ENCODE results near the gene ENDOD1. TPM values are rescaled to one million over a fixed set of nuclear protein-coding genes. Genes with fewer than 3 reads are reported as not detected.
A peak's percentile ranks its signal among the peaks of the same experiment; 100 is the strongest.

ENDOD1 gene
- total RNA-seq, 2 donors from 2014 or later: 49.6 to 79.8 TPM

DNA sequence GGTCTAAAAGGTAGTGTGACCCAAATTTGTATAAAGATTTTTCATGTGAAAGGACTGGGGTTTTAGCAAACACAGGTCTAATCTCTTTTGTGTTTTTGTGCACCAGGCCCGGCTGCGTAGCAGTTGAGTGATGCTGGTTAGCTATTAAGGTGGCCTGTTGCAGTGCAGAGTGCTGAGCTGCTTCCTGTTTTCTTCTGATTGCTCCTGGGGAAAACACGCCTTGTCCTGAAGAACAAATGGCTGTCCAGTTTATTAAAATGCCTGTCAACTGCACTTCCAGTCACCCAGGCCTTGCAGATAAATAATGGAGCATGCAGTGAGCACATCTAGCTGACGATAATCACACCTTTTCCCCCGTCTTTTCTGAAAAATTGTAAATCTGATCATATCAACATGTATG is 21.1 kb upstream of the ENDOD1 start:
- H3K36me3 ChIP-seq: no peaks in the 10 kb centered on the region
- peak overlapping the region; percentile 85 to 86 for H3K4me3 ChIP-seq
- H3K27me3 ChIP-seq (replicated peaks; ENCODE audit: insufficient read depth): no peaks in the 10 kb centered on the region
- 0% methylated on average over 5 of the region's 5 CpGs for WGBS
- intact Hi-C loops (cut with DNase I): loop anchor here (2.0 to 5.0 kb wide), 4 partner anchors 20 to 639 kb away; partner anchors contain the start of genes CWC15, ENDOD1 and KDM4D
- H3K9me3 ChIP-seq: no peaks in the 10 kb centered on the region
- peak overlapping the region; percentile 97 to 98 for H3K27ac ChIP-seq
- DNase-seq (ENCODE audit: low spot score): peak; percentile 93
- H3K4me1 ChIP-seq (replicated peaks): no peaks in the 10 kb centered on the region
- TF ChIP-seq, protein P1, sequence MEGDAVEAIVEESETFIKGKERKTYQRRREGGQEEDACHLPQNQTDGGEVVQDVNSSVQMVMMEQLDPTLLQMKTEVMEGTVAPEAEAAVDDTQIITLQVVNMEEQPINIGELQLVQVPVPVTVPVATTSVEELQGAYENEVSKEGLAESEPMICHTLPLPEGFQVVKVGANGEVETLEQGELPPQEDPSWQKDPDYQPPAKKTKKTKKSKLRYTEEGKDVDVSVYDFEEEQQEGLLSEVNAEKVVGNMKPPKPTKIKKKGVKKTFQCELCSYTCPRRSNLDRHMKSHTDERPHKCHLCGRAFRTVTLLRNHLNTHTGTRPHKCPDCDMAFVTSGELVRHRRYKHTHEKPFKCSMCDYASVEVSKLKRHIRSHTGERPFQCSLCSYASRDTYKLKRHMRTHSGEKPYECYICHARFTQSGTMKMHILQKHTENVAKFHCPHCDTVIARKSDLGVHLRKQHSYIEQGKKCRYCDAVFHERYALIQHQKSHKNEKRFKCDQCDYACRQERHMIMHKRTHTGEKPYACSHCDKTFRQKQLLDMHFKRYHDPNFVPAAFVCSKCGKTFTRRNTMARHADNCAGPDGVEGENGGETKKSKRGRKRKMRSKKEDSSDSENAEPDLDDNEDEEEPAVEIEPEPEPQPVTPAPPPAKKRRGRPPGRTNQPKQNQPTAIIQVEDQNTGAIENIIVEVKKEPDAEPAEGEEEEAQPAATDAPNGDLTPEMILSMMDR (IDR thresholded peaks at IDR 0.05): peak in 2 of 4 experiments; percentile 12 to 24
- TF ChIP-seq POLR2AphosphoS5 (IDR thresholded peaks at IDR 0.05) (peak; percentile 96), POLR2A (IDR thresholded peaks at IDR 0.05) (peak; percentile 88)

DNA sequence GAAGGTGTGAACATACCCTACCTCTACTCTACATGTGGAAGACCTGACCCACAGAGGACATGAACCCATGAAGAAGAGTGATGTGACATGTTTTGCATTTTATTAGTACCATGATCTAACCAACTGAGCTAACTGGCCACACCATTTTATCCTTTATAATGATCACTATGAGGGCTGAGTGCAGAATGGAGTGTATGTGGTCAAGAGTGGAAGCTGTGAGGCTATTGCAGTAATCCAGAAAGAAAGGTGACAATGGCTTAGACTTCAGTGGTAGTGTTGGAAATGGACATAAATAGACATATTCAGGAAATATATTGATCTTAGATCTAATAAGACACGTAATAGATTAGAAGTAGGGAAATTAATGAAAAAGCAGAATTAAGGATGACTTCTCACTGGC is 19.2 kb upstream of the ENDOD1 start:
- Histone ChIP-seq H3K4me1 (replicated peaks) (peaks cover 2% of the 10 kb centered on the region), H3K4me3 (no peak overlapping the region), H3K27ac (no peak overlapping the region), H3K27me3 (replicated peaks; ENCODE audit: insufficient read depth) (no peaks in the 10 kb centered on the region), H3K36me3 (no peaks in the 10 kb centered on the region), H3K9me3 (no peaks in the 10 kb centered on the region)
- DNase-seq (ENCODE audit: low spot score): no peak
- no peak for TF ChIP-seq POLR2AphosphoS5 (IDR thresholded peaks at IDR 0.05)
- TF ChIP-seq, protein P1 (IDR thresholded peaks at IDR 0.05): no peak
- TF ChIP-seq POLR2A (IDR thresholded peaks at IDR 0.05): no peak
- 88% methylated on average over 1 of the region's 1 CpG for WGBS
- intact Hi-C loops (cut with DNase I): loop anchor here (10.0 kb wide), 1 partner anchor 694 kb away; no protein-coding TSS in a partner anchor

DNA sequence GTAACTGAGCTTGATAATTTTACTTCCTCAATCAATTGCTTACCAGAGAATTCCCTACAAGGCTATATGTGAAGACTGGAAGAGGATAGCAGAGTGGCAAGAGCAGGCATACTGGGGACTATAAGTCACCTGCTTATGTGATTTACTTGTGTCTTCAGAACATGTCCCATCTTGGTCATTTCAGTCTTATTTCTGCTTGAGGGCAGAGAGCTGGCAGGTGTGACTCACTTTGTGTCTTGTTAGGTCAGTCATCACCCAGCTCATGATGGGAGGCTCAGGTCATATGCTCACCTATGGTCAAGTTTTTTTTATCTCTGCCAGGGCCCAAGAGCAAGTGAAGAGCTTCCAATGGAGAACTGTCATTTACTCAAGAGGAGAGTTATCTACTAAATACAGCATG is 16.7 kb upstream of the ENDOD1 start:
- TF ChIP-seq, protein P1 (IDR thresholded peaks at IDR 0.05): no peak
- TF ChIP-seq POLR2AphosphoS5 (IDR thresholded peaks at IDR 0.05) (no peak), POLR2A (IDR thresholded peaks at IDR 0.05) (no peak)
- H3K9me3 ChIP-seq: no peaks in the 10 kb centered on the region
- no peak overlapping the region for H3K4me3 ChIP-seq
- no peaks in the 10 kb centered on the region for H3K27me3 ChIP-seq (replicated peaks; ENCODE audit: insufficient read depth)
- H3K36me3 ChIP-seq: no peaks in the 10 kb centered on the region
- intact Hi-C loops (cut with DNase I): loop anchor here (10.0 kb wide), 1 partner anchor 692 kb away; no protein-coding TSS in a partner anchor
- no peak for DNase-seq (ENCODE audit: low spot score)
- peaks cover 12% of the 10 kb centered on the region for H3K4me1 ChIP-seq (replicated peaks)
- no peak overlapping the region for H3K27ac ChIP-seq

DNA sequence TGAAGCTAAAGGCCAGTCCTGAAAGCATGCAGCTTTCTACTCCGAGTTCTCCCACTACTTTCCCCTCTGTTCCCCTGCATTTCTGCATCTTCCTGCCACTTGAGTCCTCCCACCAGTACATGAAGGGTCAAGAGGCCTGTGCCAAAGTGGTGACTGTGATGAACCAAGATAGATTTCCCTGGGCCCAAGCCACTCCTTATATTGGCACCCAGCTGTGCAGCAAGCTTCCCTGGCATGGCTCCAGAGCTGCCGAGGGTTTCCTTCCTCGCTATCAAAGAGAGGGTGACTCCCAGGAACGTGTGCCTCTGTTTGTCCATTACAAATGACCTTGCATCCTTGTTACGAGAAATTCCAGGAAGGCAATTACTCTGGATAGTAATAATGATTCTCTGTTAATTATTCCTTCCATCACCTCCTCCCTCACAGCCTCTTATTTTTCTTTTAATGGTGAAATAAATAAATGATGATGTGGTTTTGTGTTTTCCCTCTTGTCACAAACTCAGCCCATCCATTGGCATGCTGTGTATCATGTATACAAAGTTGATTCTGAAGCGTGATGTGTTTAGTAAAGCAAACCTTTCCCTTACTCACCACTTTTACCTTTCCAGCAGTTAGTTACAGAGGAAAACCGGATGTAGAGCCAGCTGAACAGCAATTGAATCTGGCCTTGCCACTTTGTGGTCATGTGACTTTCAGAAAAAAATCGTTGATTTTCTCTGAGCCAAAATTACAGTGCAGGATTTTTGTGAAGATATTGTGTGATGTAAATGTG is 14.7 kb upstream of the ENDOD1 start:
- no peak for TF ChIP-seq POLR2A (IDR thresholded peaks at IDR 0.05)
- TF ChIP-seq POLR2AphosphoS5 (IDR thresholded peaks at IDR 0.05): peak; percentile 70
- TF ChIP-seq, protein P1 (IDR thresholded peaks at IDR 0.05): no peak
- no peaks in the 10 kb centered on the region for H3K36me3 ChIP-seq
- peak overlapping the region; percentile 42 to 70 for H3K27ac ChIP-seq
- H3K4me3 ChIP-seq: no peak overlapping the region
- H3K9me3 ChIP-seq: no peaks in the 10 kb centered on the region
- 28% methylated on average over 8 of the region's 8 CpGs for WGBS
- H3K27me3 ChIP-seq (replicated peaks; ENCODE audit: insufficient read depth): no peaks in the 10 kb centered on the region
- no peak for DNase-seq (ENCODE audit: low spot score)
- H3K4me1 ChIP-seq (replicated peaks): peaks cover 12% of the 10 kb centered on the region
- intact Hi-C loops (cut with DNase I): loop anchor here (10.0 kb wide), 1 partner anchor 690 kb away; no protein-coding TSS in a partner anchor

Data from prostate gland (tissue), 2 donors.